Upper lobe of right lung (tissue), 1 donor: ENCODE data around the gene MAP2K5. TPM values are rescaled to one million over a fixed set of nuclear protein-coding genes. Genes with fewer than 3 reads are reported as not detected.

Source experiments
- ATAC-seq: fragments of 200-7000 bp; cut with Tn5 transposase; one replicate; pipeline ENCODE4 v1.9.1; 2020; ENCODE audit warnings: mild to moderate bottlenecking, moderate library complexity
- DNase-seq: peaks from one replicate; pipeline ENCODE4 v3.0.0-alpha.2; 2020
- H3K27ac ChIP-seq: fragments of 200-600 bp; one replicate; pipeline ENCODE4 v1.8.0; 2022
- H3K27me3 ChIP-seq: fragments of 200-600 bp; one replicate; pipeline ENCODE4 v1.8.0; 2022; ENCODE audit warnings: mild to moderate bottlenecking
- H3K36me3 ChIP-seq: fragments of 200-600 bp; one replicate; pipeline ENCODE4 v1.8.0; 2022
- H3K4me1 ChIP-seq: fragments of 200-600 bp; one replicate; pipeline ENCODE4 v1.8.0; 2022
- H3K4me3 ChIP-seq: fragments of 200-600 bp; one replicate; pipeline ENCODE4 v1.8.0; 2022; ENCODE audit warnings: mild to moderate bottlenecking
- H3K9me3 ChIP-seq: fragments of 200-600 bp; one replicate; pipeline ENCODE4 v1.8.0; 2022
- intact Hi-C: fragments of 100-400 bp; cut with DNase I; formaldehyde crosslinking; loops from one replicate; pipeline ENCODE4 v1.11.0; 2022
- total RNA-seq: library from RNA; stranded (reverse); fragmentation: NEBNext Ultra II Directional; extraction: Animal tissue kit (Norgen Biotek cat#: 25700); gene quantifications from one replicate; pipeline ENCODE4 v1.2.1, GENCODE V29; 2021
- TF ChIP-seq, protein P1 (sequence below): fragments of 200-600 bp; IDR thresholded peaks from one replicate; pipeline ENCODE4 v1.8.0; 2022; ENCODE audit warnings: antibody characterized with exemption
- donor health status: DM: no; HTN: yes; CAD: no; lungs with severe emphysema.

The MAP2K5 gene
- total RNA-seq, 1 donor from 2014 or later = 18.3 TPM

DNA sequence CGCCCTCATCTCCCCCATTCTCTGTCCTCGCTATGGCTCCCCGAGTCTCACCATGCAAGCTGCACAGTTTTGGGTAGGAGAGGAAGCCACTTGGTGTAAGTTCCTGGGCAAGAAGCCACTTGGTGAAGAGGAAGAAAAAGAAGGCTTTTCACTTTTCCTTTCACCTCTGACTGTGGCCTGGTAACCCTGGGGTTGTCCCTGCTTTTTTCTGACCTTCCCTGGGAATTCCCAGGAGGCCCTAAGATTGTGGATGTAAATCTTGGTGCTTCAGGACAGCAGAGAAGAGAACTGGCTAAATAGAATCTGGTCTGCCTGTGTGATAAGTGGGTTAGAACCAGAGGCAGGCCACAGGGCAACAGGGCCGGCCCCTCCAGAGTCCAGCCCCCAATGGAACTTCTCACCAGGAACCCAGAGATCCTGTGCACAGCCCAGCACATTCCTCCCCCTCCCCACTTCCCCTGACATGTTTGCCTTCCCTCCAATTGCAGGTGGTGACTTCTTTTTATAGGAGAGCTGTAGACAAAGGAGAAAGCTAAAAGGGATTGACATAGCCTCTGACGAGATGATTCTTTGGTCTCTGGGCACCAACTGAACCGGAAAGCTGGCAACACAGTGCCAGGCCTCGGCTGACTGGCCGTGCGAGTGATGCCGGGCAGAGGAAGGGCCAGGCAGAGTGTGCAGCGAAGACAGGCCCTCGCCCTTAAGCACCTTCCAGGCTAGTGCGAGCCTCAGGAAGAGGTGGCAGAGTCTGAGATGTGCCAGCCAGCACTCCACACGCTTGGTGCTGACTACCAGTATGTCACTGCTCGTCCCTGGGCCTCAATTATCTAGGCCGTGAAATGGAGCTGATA, 263.4 kb downstream of the MAP2K5 start:
- no peak overlapping the region for H3K27ac ChIP-seq
- no peaks in the 10 kb centered on the region for H3K4me1 ChIP-seq
- H3K9me3 ChIP-seq = no peaks in the 10 kb centered on the region
- DNase-seq = no peak
- TF ChIP-seq, protein P1, sequence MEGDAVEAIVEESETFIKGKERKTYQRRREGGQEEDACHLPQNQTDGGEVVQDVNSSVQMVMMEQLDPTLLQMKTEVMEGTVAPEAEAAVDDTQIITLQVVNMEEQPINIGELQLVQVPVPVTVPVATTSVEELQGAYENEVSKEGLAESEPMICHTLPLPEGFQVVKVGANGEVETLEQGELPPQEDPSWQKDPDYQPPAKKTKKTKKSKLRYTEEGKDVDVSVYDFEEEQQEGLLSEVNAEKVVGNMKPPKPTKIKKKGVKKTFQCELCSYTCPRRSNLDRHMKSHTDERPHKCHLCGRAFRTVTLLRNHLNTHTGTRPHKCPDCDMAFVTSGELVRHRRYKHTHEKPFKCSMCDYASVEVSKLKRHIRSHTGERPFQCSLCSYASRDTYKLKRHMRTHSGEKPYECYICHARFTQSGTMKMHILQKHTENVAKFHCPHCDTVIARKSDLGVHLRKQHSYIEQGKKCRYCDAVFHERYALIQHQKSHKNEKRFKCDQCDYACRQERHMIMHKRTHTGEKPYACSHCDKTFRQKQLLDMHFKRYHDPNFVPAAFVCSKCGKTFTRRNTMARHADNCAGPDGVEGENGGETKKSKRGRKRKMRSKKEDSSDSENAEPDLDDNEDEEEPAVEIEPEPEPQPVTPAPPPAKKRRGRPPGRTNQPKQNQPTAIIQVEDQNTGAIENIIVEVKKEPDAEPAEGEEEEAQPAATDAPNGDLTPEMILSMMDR = no peak
- H3K27me3 ChIP-seq = no peaks in the 10 kb centered on the region
- intact Hi-C loops = no loop called here
- ATAC-seq = no peak
- no peak overlapping the region for H3K4me3 ChIP-seq
- H3K36me3 ChIP-seq = no peaks in the 10 kb centered on the region

DNA sequence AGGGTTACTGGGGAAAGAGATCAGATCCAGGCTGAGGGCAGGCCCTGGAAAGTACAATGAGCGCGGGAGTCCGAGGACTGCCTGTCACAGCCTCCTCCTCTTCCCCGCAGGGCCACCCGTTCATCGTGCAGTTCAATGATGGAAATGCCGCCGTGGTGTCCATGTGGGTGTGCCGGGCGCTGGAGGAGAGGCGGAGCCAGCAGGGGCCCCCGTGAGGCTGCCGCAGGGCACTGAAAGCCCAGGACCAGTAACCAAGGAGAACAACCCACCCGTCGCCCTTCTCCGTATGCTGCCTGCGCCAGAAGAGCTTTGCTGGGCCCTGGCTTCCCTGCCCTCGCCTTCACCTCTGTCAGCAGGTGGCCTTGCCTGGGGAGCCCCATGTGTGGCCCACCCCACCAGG, 264.0 kb downstream of the MAP2K5 start:
- DNase-seq (peak; percentile 41), ATAC-seq (no peak)
- Histone ChIP-seq H3K27me3 (no peaks in the 10 kb centered on the region), H3K27ac (no peak overlapping the region), H3K4me1 (no peaks in the 10 kb centered on the region), H3K9me3 (no peaks in the 10 kb centered on the region), H3K36me3 (no peaks in the 10 kb centered on the region), H3K4me3 (no peak overlapping the region)
- TF ChIP-seq, protein P1 = no peak
- intact Hi-C loops = no loop called here

DNA sequence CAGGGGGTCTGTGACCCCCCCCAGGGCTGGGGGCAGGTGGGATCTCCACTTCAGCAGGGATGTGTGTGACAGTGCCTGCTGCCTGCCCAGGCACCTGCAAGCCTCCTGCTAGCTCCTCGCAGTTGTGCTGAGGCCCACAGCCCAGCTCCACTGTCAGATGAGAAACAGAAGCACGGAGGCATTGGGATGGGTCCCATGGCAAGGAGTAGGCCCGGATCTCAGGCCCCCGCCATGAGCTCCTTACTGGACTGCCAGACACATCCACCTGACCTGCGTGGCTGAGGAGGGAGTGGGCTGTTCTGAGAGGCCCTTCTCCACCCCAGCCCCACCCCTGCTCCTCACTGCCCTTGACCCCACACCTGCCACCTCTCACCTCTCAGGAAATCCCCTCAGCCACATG, 264.6 kb downstream of the MAP2K5 start:
- H3K9me3 ChIP-seq = no peaks in the 10 kb centered on the region
- H3K36me3 ChIP-seq = no peaks in the 10 kb centered on the region
- TF ChIP-seq, protein P1 = no peak
- H3K4me3 ChIP-seq = no peak overlapping the region
- intact Hi-C loops = no loop called here
- H3K27ac ChIP-seq = no peak overlapping the region
- H3K27me3 ChIP-seq = no peaks in the 10 kb centered on the region
- no peak for ATAC-seq
- no peaks in the 10 kb centered on the region for H3K4me1 ChIP-seq
- DNase-seq = no peak

DNA sequence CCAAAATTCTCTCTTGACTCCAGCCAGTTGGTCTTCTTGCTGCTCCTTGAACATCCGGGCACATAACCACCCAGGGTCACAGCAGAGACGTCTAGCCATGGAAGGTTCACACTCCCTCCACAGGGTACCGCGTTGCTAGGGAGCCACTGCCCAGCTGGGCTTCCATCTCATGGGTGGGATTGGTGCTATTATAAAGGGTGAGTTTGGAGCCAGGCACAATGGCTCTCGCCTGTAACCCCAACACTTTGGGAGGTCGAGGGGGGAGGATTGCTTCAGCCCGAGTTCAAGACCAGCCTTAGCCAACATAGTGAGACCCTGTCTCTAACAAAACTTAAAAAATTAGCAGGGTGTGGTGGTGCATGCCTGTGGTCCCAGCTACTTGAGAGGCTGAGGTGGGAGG, 265.3 kb downstream of the MAP2K5 start:
- DNase-seq (no peak), ATAC-seq (no peak)
- Histone ChIP-seq H3K36me3 (no peaks in the 10 kb centered on the region), H3K27me3 (no peaks in the 10 kb centered on the region), H3K27ac (no peak overlapping the region), H3K4me3 (no peak overlapping the region), H3K4me1 (no peaks in the 10 kb centered on the region), H3K9me3 (no peaks in the 10 kb centered on the region)
- intact Hi-C loops = no loop called here
- TF ChIP-seq, protein P1 = no peak

DNA sequence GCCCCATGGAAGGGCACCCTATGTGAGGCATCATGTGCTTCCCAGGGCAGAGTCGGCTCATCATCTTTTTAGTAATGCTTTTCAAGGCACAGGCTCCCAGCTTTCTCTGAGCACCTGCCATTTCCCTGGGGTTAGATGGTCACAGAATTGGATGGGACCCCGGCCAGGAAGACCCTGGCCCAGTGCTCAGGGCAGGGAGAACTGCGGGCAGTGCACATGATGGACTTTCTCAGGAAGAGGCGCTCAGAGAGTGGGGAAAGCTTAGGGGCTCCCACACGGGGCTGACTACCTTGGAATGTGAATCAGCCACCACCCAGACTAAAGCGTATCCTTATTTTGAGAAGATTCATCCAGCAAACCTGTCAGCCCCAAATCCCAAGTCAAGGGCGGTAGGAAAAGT, 266.3 kb downstream of the MAP2K5 start:
- intact Hi-C loops = no loop called here
- DNase-seq = no peak
- no peaks in the 10 kb centered on the region for H3K9me3 ChIP-seq

More for the DNA sequence above, 266.3 kb downstream of the MAP2K5 start:
- no peaks in the 10 kb centered on the region for H3K36me3 ChIP-seq
- TF ChIP-seq, protein P1 = no peak
- no peak for ATAC-seq
- H3K4me1 ChIP-seq = no peaks in the 10 kb centered on the region
- no peaks in the 10 kb centered on the region for H3K27me3 ChIP-seq
- no peak overlapping the region for H3K27ac ChIP-seq
- H3K4me3 ChIP-seq = no peak overlapping the region
